Prostate gland (tissue), 2 donors: ENCODE measurements around the gene DAB1.

ENCODE experiments used
- CTCF ChIP-seq, 4 experiments: fragments of 200-600 bp in 2 of 4; fragments of 450-650 bp in 2 of 4; sonication (generic) in 2 of 4; IDR thresholded peaks; 1 replicate in 3 of 4; 2 replicates in 1 of 4; pipeline ENCODE4 v1.5.1; 2016 to 2019; ENCODE audit warnings: antibody characterized with exemption in 4 of 4, mild to moderate bottlenecking in 2 of 4, moderate library complexity in 2 of 4
- POLR2AphosphoS5 ChIP-seq: sonication (generic); formaldehyde crosslinking; IDR thresholded peaks from one replicate; pipeline ENCODE4 v1.6.1; 2017; ENCODE audit warnings: antibody characterized with exemption

DNA sequence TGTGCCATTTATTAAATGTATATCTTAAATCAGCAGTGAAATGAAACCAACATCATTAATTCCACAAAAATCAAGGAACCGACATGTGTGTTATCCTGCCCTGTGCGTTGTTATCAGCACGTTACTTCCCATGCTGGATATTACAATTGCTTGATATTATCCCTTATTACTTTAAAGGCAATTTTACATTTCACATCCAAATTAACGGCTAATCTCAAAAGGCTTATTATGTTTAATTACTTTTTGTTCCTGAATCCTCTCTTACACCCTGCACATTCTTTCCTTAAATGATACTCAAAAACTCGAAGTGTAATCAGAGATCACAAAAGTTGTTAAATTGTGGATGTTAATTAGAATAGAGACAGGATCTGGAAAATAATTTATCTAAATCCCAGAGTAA is 167.9 kb downstream of the DAB1 start:
- TF ChIP-seq CTCF (IDR thresholded peaks at IDR 0.05) (no peak), POLR2AphosphoS5 (no peak)
